NCI-H2029 treated with DMSO at 0.1 percent for 48 hours (cell line): ENCODE results near the gene URGCP.
"Not testable (repeated sequence)": the region's sequence is repeated elsewhere in the genome, so short reads cannot be mapped to it uniquely, and the experiment has no call there.

Experiments used
- DNase-seq: peaks from one replicate; lab custom pipeline; 2025; lab: John Stamatoyannopoulos, UW

Gene URGCP

DNA sequence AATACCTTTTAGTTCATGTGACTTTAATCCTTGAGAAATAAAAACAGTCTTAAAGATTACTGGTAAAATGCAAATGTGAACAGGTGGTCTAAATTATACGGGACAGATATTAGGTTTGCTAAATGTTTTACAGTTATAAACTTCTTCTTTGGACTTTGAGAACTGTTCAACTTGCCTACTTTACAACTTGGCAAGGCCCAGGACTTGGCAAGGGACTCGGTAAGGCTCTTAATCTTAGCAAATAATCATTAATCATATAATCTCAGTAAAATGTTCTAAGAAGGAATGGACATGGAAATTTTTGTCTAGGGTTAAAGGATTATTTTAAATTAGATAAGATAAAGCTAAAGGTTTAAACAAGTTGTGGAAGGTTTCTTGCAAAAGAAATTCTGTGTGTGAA is 15.0 kb upstream of the URGCP start:
- DNase-seq, result no peak

DNA sequence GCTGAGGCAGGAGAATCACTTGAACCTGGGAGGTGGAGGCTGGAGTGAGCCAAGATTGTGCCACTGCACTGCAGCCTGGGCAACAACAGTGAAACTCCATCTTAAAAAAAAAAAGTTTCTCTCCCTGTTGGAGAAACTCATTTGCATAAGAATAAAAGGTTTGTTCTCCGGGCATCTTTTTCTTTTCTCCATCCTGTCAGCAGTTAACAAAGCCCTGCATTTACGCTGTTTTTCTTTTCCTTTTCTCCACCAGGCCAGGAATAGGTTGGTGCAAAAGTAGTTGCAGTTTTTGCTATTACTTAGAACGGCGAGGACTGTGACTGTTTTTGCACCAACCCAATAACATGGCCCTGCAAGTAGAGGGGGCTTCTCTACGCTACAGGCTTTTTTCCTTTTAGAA is 9.5 kb upstream of the URGCP start:
- no peak for DNase-seq

DNA sequence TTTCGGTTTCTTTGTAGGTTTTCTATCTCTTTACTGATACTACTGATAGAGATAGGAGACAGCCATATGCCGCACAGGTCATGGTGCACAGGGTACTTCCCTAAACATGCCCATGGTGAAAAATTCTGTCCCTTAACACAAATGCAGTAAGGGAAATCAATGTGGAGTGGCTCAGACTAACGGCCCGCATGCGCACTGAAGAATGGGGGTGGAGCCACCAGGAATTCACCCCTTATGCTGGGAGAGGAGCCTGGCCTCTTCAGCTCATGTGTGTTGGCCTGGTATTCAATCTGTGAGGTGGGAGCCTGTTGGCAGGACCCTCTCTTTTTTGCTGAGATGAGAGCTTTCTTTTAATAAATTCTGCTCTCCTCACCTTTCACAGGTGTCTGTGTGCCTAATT is 8.4 kb upstream of the URGCP start:
- DNase-seq, result no peak

DNA sequence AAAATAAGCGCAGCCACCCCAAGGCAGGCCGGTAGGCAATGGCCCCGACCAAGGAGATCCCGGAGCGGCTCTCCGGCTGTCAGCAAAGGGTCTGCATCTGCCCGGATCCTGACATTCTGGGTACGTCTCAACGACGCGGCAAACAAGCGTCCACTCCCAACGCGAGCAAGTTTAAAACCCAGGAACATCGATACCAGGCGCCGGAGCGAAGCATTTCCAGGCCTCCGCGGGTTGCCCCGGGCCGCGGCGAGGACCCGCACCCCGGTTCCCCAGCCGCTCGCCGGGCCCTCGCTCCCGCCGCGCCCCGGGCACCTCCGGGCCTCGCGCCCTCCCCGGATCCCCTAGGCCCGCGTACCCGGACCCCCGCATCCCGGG is 453 bp downstream of the URGCP start:
- no peak for DNase-seq

DNA sequence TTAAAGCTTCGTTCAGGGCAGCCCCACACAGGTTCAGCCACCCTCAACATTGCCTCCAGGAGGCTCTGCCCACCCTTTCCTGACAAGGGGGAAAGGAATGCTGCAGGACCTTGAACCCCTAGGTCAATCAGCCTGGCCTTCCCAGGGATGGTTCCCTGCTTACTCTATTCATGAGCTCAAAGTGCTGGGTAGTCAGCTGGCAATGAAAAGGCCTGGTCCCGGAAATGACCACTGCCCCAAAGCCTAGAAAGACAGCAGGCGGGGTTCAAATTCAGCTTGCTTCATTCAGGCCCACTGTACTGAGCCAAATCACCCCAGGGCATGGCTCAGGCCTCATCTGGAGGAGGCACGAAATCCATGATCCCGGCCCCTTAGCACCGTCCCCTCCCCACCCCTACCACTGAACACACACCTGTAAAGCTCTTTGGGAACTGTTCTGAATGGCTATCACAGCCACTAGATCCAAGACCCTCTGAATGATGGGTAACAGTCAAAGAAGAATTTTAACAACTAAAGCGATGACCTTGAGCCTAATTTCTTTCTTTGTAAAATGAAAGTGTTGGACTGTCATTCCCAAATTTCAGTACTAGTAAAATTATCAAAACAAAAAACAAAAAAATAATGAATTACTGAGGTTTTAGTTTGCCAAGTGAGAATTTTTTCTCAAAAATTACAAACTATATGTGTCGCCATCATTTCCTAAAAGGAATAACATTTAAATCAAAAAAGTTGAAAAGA is 1.0 kb downstream of the URGCP start:
- no peak for DNase-seq

DNA sequence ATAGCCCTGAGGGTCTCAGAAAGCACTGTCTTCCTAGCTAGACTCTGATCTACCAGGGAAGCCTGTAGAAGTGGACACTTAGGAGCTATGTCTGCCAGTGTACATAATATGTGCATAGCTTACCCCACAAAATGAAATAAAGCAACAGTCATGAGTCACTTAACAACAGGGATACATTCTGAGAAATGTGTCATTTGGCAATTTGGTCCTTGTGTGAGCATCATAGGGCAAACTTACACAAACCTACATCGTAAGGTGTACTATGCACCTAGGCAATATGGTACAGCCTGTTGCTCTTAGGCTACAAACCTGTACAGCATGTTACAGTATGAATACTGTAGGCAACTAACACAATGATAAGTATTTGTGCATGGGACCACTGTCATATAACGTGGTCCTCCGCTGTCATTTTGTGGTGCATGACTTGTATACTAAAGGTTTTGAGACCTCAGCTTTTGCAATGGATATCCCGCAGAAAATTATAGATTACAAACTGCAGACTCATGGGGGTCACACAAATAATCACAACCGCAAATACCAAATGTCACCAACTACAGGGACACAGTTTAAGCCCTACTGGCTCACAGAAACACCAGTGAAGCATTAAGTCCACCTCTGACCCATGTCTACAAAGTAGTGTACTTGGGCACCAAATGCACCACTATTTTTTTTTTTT is 1.7 kb downstream of the URGCP start:
- no peak for DNase-seq

DNA sequence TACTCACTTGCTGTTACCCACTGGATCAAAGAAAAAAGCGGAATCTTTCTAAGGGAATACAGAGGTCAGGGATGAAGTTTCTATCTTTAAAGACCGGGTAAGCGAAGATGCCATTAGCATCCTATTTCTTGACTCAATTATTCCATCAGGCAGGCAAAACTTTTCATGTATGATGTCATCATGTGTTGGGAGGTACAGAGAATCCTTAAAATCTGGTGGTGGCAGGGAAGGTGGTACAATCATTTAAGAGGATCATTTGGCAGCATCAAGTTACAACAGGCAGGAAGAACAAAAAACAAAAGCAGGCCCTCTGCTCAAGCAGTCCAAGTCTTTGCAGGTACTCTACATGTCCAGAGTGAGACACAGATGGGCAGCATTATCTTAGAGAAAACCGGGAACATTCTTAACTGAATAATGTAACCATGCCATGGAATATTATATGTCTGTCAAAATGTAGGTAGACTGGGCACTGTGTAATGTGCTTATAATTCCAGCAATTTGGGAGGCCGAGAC is 3.8 kb downstream of the URGCP start:
- no peak for DNase-seq

DNA sequence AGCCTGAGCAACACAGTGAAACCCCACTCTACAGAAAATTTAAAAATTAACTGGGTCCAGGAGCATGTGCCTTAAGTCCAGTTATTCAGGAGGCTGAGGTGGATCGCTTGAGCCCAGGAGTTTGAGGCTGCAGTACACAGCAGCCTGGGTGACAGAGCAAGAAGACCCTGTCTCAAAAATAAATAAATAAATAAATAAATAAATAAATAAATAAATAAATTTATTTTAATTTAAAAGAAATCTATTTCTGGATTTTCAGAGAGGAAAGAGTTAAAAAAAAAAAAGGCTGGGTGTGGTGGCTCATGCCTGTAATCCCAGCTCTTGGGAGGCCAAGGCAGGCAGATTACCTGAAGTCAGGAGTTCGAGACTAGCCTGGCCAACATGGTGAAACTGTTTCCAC is 7.8 kb downstream of the URGCP start:
- not testable (repeated sequence) for DNase-seq

DNA sequence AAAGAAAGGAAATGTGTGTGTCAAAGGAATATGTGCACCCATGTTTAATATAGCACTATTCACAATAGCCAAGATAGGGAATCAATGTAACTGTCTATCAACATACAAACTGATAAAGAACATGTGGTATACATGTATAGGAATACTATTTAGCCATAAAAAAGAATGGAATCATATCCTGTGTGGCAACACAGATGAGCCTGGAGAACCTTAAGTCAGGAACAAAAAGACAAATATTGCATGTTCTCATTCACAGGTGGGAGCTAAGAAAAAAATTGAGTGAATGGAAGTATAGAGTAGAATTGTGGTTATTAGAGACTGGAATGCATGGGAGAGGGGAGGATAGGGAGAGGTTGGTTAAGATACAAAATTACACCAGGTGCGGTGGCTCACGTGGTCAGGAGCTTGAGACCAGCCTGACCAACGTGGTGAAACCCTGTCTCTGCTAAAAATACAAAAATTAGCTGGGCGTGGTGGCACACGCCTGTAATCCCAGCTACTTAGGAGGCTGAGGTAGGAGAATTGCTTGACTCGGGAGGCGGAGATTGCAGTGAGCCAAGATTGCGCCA is 10.5 kb downstream of the URGCP start:
- no peak for DNase-seq

DNA sequence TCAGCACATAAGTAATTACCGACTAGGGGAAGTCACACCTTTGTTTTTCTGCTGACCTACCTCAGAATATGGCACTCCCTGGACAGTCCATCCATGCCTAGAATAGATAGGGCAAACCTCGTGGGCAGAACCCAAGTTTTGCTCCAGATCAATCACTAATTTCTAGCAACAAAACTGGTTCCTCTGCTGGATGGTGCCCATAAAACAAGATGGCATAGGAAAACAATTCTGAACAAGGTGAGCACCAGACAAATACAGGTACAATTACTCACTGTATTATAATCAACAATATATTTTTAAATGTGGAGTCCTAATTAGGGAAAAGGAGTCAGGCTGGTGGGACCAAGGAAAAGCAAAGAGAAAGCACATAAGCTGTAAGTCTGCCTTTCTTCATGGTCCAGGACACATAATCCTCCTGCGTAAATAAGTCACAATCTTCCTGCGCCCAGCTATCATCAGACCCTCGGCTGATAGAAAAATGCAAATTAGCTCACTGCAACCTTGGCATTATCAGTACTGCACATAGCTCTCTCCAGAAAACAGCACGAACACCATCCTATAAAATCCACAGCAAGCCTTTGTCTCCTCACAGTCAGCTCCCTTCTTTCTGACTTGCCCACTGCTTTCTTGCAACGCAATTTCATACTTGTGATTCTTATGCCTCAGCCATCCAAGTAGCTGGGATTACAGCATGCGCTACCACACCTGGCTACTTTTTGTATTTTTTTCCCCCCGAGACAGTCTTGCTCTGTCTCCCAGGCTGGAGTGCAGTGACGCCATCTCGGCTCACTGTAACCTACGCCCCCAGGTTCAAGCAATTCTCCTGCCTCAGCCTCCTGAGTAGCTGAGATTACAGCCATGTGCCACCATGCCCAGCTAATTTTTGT is 15.1 kb downstream of the URGCP start:
- DNase-seq, result no peak

DNA sequence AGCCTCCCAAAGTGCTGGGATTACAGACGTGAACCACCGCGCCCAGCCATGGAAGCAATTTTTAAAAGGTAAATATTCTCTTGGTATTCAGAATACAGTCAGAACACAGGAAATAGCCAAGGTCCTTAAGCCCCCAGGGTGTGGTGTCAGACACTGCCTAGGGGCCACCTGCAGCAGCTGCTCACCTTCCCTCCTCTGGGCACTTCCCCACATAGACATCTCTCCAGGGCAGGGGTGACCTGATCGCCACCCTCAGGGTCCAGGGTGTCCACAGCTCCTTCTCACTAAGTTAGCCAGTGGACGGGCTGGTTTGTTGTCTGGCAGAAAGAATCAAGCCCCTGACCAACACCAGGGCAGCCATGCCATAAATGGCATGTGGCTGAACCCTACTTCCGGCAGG is 15.9 kb downstream of the URGCP start:
- DNase-seq, result no peak

DNA sequence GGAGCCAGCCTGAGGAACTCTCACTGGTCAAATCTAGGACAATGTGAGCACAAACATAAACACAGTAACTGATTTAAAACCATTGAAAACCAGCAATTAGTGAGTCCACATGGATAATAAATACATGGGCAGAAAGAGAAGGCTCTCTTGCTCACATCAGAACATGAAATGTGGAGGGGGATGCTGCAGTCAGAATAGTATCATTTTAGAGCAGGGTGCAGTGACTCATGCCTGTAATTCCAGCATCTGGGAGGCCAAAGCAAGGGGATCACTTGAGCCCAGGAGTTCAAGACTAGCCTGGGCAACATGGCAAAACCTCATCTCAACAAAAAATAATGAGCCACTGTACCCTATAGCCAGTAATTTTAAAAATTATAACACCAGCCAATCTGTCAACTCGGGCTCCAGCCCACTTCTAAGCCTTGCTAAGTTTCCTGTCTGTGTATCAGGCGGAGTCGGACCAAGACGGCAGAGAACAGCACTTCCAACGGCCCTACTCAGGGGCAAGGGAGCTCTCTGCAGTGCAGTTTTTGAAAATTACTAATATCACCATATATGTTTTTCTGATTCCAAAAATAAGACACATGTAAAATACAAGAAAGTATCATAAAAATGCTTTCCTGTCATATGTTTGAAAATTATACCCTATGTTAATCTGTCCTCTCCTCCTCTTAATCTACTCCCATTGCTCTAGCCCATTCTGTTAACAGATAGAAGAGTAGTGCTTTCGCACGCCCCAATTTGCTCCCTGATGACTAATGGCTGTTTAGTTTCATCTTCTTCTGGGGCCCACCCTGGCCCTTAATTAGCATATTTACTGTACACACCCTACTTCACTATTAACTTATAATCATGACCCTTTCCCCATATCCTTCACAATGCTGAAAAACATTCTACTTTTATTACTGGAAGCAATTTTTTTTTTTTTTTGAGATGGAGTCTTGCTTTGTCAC is 17.1 kb downstream of the URGCP start:
- no peak for DNase-seq

DNA sequence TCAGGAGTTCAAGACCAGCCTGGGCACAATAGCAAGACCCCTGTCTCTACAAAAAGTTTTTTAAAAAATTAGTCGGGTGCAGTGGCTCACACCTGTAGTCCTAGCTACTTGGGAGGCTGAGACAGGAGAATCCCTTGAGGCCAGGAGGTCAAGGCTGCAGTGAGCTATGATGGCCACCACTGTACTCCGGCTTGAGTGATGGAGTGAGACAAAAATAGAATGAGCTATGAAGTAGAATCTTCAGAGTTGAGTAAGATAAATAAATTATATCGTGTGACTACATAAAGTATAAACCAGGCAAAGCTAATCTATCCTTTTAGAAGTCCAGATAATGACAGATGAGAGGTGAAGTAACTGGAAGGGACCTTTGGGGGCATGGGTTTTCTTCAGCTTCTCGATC is 21.8 kb downstream of the URGCP start:
- DNase-seq, result no peak

DNA sequence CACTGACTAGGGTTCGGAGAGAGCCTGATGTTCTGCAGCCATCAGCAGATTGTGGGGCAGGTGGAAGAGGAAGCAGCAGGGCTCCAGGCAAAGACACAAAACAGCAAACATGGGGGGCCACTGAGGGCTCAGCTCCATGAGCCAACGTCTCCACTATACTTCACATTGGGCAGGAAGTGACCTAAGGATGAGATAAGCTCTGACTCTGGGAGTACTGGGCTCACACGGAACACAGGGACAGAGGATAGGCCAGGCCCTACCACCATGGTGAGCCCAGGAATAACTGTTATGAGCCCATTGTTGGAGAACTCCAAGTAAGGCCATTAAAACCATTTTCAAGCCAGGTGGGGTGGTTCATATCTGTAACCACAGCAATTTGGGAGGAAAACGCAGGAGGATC is 22.2 kb downstream of the URGCP start:
- DNase-seq, result no peak

DNA sequence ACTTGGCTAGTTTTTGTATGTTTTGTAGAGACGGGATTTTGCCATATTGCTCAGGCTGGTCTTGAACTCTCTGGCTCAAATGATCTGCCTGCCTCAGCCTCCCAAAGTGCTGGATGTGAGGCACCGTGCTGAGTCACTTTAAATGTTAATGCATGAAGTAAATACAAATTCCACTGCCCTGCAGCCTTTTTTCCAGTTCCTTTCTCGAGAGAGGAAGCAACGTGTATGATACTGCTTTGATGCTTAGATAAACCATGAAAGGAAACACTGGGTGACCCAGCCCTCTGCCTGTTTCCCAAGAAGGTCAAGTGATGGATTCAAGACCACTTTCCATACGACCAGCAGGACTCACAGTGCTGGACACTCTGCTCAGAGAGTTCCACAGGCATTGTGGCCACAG is 25.8 kb downstream of the URGCP start:
- DNase-seq, result no peak

DNA sequence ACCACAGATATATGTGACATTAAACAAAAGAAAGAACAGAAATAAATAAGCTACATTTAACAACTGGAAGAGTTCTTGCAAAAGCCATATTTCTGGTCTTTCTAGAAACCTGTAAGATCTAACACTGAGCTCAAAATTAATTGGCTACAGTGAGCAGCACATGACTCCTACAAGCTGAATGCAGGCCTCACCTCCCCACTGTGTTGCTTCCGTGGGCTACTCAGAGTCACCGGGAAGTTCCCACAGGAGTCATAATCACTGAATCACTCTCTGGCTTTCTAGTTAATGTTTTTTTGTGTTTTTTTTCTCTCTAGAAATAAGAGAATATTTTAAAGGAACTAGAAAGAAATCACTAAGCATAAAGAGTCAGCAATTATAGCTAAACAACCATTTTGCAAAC is 26.9 kb downstream of the URGCP start:
- no peak for DNase-seq

DNA sequence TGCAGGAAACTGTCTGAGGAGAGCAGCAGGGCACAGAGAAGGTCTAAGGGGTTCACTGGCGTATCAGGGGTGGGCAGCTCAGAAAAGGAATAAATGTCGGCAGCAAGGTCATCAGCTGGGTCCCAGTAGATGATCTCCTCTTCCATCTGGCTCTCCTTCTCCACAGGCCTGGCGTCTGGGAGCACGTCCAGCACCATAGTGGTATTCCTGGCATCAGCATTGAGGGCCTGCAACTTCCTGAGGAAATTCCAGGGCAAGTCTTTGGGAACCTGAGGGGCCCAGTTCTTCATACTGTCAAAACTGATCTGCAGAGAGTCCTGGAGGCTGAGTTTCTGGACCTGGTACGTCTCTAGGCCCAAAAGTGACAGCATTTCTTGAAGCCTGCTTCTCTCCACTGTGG is 27.5 kb downstream of the URGCP start:
- no peak for DNase-seq

DNA sequence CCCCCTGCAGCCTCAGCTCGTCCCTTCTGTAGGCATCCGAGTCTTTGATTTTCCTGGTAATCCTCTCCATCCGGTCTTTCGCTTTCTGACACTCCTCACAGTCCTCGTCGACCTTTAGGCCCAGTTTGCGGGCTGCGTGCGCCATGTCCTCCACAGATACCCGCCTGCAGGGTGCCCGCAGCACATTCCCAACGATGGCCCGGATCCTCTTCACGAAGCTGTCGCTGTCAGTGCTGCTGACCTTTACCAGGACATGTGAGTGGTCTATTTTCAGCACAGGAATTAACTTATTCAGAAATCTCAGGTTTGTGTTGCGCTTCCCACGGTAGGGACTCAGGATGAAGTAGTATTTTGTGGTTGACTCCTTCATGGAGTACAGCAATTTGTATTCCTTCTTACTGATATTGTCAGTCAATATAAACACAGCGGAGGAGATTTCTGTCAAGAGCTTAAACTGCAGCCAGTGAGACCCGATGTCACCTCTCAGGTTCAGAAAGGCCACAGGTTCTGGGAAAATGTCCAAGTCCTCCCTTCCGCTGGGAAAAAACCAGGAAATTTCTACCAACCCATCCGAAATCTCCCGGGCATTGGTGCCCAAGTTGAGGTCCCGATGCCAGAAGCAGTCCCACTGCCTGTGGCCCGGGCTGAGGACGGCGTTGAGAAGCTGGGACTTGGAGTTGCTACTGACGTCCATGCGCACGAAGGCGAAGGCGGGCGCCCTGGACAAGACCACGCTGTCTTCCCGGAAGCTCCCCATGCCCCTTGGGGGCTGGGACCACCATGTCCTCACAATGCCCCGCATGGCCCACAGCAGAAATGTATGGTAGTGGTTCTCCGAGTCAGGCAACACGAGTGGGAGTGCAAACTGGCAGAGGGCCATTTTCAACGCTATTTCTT is 28.2 kb downstream of the URGCP start:
- DNase-seq, result no peak

DNA sequence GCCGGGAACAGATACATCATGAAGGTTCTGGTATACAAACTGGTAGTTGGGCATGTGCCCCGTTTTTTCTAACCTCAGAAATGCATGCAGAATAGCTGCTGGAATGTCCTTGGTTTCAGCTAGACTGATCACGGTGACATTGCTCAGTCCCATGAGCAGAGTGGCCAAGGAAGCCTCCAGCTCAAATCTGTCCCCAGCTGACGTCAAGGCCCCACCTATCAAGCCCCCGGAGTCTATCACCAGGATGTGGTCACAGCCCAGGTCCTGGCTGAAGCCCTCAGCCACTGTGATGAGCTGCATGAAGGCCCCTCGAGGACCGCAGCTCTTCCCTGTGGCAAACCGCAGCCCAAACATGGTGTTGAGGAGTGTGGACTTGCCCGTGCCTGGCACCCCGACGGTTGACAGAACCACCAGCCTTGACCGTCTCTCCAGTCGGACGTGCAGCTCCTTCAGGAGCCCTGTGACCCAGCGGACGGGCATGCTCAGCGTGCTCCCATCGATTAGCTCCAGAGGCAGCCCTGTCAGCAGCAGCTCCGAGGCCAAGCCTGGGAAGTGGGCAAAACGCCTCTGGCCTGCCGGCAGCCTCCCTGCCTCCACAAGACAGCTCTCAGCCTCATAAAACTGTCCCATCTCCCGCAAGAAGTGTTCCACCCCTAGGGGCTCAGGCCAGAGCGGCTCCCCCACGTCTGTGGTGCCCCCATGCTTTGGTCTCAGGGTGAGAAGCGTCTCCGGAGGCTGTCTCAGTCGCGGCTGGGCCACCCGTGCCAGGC is 29.2 kb downstream of the URGCP start:
- DNase-seq, result no peak
